ENCODE data around the gene CCDC71.
A peak's percentile ranks its signal among the peaks of the same experiment; 100 is the strongest.

CCDC71 gene

DNA sequence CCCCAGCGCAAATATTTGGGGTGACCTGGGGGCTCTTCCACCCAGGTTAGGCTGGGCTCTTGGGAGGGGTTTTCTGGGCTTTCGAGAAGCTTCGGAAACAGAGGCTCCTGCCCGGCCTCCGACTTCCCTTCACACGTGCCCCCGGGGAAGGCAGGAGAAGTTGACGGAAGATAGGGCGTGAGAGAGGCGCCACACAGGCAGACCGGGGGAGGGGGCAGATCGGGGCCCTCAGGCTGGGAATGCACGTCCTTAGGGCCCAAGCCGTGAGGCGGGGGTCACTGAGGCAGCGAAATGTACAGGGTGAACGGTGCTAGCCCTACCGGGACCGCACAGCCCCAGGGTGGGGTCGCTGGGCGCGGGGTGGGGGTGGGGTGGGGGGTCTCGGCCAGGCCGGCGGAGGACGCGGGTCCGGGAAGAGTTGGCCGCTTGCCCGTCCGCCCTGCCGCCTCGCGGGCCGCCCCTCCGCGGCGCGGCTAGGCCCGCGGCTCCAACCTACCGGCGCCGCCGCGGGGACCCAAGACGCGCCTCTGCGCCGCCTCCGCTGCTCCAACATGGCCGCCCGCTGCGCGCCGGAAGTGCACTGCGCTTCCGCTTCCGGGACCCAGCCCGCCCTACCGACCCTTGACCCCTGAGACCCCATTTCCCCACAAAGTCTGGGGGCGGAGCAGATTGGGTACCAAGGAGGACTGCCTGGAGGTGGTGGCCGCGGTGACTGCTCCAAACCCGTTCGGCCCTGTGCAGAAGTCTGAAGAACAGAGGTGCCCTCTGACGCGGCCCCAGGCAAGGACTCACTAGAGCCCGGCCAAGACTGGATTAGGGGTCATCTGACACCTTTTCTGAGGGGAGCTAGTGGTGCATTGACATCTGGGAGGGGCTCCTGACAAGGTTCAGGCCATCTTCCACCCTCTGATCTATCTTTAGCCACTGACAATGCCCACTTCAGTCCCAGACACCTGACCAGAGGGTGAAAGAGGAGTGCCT is at the start of gene CCDC71:
Gene CCDC71 (minus strand): TSS at position 561 of the 981 bp plus-strand sequence. CDS start 2,123 bp downstream, outside the sequence.
- peak; percentile 8 to 26 for DNase-seq

DNA sequence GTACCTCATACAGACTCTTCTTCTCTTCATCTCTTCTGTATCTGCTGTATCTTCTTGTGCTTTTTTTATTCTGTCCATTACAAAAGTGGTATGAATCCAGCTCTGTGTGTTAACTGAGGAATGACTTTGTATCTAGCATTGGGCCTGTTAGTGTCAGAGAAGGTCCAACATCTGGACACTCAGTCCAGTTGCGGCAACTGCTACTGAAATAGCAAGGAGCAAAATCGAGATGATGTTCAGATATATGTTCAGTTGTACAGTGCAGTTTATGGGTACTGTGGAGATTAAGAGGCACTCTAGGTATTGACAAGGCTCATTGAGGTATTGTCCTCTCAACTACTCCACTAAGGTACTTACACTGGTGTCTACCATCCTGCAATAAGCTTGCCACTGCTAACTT is 47.9 kb upstream of the CCDC71 start:
- DNase-seq, result no peak

DNA sequence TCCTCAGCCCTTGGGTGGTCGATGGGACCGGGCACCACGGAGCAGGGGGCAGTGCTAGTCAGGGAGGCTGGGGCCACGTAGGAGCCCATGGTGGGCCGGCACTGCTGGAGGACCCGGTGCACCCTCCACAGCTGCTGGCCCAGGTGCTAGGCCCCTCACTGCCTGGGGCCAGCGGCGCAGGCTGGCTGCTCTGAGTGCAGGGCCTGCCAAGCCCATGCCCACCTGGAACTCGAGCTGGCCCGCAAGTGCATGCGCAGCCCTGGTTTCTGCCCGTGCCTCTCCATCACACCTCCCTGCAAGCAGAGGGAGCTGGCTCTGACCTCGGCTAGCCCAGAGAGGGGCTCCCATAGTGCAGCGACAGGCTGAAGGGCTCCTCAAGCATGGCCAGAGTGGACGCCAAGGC is 47.4 kb upstream of the CCDC71 start:
- no peak for DNase-seq

DNA sequence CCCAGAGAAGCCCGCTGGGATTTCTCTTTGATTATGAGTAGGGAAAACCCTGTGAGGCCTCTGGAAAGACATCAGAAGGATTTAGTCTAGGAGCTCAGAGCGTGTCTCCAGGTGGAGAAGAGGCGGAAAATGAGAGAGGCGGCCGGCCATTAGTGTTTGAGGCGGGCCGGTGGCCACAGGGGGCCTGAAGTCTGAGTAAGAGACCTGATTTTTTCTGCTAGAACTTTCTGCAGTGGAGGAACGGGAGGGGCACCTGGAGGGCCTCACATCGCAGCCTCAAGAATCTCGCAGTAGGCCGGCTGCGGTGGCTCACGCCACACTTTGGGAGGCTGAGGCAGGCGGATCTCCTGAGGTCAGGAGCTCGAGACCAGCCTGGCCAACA is 33.8 kb upstream of the CCDC71 start:
- no peak for DNase-seq

DNA sequence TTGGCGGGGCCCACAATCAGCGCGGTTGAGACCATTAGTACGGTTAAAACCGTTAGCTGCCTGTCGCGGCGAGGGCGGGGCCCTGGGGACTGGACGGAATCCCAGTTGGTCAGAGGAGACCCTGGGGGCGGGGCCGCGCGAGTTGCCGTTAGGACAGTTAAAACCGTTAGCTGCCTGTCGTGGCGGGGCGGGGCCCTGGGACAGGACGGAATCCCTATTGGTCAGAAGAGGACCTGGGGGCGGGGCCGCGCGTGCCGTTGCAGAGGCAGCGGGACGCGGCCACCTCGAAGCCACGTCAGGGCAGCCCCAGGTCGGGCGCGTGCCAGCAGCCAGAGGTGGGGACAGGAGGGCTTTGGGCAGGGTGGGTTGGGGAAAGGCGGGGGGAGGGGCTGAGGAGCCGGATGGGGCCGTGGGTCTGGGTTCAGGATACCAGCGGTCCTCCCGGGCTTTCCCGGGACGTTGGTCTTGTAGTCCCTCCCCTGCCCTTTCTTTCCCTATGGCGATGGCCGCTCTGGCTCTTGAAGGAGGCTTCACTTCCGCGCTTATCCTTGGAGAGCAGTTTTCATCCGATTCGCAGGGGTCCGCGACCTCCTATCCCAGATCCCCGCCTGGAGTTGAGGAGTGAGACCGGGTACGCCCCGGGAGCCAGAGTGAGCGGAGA is 33.2 kb upstream of the CCDC71 start:
- DNase-seq, result no peak

DNA sequence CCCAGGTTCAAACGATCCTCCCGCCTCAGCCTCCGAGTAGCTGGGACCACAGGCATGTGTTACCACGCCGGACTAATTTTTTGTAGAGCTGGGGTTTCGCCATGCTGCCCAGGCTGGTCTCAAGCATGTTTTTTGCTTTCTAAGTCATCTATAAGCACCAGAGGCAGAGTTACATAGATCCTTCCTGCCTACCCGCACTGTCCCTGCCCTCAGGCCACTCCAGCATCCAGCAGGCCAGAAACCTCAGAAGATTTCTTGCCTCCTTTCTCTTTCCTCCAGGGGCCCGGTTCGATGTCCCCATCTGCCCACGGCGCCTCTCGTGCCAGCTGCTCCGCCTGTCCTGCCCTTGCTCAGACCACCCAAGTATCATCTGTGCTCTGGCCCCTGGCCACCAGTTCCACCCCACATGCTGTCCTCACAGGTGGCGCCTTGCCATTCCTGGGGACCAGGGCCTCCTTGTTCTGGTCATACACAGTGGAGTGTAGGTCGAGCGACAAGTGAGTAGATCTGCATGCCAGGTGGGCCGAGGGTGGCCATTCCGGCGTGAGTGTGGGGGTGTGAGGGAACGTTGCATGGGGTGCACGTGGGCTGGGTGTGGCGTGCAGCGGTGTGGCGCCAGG is 32.6 kb upstream of the CCDC71 start:
- no peak for DNase-seq

DNA sequence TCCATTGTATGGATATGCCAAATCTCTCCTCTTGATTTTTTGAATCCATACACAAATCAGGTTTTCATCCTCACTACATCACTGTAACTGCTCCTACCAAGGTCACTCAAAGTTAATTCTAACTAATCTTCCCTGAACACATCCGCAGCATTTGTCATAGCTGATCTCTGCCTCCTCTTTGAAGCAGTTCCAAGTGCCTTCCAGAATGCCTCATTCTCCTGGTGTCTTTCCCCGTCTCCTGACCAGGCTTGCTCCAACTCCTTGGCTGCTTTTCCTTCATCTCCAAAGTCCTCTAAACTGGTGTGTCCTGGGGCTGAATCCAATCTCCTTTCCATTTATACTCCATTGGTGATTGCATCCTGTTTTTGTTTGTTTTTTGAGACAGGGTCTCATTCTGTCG is 32.0 kb upstream of the CCDC71 start:
- DNase-seq, result no peak

DNA sequence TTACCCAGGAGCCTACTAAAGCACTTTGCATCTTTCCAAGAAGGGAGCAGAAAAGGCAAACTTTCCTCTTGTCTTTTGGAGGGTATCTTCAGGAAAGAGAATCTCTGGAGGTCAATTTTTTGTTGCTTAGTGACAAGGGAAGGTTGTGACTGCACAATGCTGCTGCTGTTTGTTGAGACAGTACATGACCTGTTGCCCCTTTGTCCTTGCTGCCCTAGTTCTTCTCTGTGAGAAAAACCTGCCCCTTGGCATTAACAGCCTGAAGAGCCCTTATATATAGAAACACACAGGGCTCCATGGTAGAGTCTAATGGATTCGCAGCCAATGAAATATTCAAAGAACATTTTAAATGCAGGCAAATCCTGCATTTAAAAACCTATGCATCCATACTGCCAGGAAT is 25.6 kb upstream of the CCDC71 start:
- no peak for DNase-seq

DNA sequence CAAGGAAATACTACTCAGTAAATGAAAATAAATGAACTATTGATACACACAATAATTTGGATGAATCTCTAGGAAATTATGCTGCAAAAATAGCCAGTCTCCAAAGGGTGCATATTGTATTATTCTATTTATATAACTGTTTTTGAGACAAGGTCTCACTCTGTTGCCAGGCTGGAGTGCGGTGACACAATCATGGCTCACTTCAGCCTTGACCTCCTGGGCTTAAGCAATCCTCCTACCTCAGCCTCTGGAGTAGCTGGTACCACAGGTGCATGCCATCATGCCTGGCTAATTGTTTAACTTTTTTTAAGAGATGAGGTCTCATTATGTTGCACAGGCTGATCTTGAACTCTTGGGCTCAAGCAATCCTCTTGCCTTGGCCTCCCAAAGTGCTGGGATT is 17.7 kb upstream of the CCDC71 start:
- DNase-seq, result no peak

DNA sequence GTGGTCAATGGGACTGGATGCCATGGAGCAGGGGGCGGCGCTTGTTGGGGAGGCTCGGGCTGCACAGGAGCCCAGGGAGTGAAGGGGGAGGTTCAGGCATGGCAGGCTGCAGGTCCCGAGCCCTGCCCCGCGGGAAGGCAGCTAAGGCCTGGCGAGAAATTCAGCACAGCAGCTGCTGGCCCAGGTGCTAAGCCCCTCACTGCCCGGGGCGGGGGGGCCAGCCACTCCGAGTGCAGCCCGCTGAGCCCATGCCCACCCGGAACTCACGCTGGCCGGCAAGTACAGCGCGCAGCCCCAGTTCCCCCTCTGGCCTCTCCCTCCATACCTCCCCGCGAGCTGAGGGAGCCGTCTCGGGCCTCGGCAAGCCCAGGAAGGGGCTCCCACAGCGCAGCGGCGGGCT is 16.6 kb upstream of the CCDC71 start:
- no peak for DNase-seq

DNA sequence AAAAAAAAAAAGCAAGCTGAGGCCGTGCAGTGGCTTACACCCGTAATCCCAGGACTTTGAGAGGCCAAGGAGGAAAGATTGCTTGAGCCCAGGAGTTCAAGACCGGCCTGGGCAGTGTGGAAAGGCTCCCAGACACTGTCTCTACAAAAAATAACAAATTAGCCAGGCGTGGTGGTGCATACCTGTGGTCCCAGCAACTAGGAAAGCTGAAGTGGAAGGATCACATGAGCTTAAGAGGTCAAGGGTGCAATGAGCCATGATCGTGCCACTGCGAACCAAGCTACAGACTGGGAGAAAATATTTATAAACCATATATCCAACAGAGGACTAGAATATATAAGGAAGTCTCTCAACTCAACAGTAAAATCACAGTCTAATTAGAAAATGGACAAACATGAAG is 15.2 kb upstream of the CCDC71 start:
- DNase-seq, result no peak

DNA sequence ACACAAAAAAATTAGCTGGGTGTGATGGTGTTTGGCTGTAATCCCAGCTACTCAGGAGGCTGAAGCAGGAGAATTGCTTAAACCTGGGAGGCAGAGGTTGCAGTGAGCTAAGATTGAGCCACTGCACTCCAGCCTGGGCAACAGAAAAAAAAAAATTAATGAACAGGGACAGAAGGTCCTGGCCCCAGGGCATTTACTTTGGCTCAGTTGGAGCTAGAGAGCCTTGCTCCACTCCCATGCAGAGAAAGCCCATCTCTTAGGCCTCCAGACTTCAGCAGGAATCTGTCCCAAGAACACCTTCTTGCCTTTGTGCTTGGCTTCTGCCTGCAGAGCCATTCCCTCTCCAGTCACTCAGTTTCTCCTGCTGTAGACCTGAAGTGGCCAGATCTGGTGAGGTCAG is 14.0 kb upstream of the CCDC71 start:
- DNase-seq, result no peak

DNA sequence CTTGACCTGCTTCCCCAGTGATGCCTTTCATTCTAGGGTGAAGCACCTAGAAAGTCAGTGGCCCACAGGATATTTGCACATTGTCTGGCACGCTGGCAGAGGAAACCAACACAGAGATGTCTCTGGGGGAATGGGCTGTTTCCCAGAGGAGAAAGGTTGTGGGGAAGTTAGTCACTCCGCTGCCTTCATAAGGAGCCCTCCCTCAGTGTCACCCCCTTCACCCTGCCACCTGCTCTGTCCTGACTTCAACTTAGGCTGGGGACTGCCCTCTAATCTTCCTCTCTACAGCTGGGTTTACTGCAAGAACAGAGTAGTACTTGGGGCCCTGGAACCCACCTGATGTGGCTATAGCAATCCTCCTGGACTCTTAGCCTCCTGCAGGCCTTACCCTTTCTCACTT is 10.9 kb upstream of the CCDC71 start:
- no peak for DNase-seq

DNA sequence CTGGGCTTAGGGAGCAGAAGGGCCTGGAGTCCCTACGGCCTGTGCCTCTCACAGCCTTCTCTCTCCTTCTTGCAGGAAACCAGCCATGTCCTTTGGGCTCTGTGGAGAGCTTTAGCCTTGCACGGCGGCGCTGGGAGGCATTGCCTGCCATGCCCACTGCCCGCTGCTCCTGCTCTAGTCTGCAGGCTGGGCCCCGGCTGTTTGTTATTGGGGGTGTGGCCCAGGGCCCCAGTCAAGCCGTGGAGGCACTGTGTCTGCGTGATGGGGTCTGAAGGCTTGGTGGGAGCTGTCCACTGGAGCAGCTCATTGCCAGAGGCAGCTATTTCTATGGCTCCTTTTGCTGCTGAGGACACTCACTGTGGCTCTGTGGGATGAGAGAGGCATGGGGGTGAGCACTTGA is 9.4 kb upstream of the CCDC71 start:
- no peak for DNase-seq

DNA sequence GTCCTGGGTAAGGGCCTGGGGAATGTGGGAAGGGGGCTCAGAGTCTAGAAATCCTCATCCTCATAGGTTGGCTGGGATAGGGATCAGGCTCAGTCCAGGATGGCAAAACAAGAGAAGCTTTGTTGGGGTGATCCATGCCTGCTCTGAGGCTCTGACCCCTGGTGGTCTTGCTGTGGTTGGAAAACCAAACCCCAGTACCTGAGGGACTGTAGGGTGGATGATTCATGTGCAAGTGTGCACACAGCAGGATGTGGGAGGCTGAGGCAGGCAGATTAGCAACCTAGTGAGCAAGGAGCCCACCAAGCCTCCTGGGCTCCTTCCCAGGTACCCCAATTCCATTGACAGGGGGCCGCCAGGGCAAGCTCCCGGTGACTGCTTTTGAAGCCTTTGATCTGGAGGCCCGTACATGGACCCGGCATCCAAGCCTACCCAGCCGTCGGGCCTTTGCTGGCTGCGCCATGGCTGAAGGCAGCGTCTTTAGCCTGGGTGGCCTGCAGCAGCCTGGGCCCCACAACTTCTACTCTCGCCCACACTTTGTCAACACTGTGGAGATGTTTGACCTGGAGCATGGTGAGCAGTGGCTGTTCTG is 8.4 kb upstream of the CCDC71 start:
- no peak for DNase-seq

DNA sequence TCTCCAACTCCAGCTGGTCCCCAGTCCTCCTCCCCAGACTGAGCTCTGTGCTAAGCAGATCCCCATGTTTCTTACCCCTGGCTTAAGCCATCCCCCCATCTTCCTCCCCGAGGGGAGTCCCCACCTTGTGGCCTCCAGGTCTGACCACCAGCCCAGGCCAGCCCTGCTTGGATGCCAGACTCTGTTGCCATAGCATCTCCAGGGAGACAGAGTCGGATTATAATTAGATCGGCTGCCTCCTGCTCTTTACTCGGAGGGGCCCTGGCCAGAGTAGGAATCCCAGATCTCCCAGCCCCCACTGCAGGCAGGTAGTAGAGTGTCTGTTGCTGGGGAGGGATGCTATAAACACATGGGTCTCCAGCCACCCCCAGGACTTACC is 7.7 kb upstream of the CCDC71 start:
- no peak for DNase-seq

DNA sequence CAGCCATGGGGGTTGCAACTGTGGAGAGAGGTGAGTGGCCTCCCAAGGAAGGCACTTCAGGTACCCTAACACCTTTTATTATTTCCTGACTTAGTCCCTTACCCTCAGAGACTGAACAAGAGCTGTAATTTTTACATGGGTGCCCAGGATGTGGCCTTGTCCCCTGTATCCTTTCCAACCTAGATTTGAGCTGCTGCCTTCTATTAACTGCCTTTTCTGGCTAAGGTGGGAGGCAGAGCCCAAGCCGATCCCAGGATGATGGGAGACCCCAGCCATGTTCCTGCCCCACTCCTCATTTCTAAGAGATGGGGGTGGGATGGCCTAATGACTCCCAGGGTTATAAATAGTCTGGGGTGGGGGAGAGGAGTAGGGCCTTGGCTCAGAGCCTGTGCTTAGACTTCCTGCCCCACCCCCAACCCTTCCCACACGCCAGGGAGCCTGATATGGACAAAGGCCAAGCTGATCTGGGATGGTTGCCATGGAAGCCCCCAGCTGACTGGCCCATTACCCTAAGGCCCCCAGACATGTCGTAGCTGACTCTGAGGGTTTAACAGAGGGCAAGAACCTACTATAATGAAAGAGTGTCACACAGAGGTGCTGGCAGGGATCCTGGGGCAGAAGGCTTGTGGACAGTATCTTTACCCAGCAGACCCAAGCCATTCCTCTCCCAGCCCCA is 7.1 kb upstream of the CCDC71 start:
- DNase-seq, result no peak

DNA sequence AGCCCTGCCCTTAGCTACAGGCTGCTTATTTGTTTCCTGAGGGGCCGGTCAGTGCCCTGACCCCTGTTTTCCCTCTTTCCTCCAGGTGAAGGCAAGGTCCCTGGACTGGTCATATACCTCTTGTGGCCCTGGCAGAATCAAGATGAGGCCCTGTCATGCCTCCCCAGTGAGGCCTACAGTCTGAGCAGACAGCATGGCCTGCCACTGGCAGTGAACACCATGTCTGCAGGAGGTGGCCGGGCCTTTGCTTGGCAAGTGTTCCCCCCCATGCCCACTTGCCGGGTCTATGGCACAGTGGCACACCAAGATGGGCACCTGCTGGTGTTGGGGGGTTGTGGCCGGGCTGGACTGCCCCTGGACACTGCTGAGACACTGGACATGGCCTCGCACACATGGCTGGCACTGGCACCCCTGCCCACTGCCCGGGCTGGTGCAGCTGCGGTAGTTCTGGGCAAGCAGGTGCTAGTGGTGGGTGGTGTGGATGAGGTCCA is 6.5 kb upstream of the CCDC71 start:
- no peak for DNase-seq

DNA sequence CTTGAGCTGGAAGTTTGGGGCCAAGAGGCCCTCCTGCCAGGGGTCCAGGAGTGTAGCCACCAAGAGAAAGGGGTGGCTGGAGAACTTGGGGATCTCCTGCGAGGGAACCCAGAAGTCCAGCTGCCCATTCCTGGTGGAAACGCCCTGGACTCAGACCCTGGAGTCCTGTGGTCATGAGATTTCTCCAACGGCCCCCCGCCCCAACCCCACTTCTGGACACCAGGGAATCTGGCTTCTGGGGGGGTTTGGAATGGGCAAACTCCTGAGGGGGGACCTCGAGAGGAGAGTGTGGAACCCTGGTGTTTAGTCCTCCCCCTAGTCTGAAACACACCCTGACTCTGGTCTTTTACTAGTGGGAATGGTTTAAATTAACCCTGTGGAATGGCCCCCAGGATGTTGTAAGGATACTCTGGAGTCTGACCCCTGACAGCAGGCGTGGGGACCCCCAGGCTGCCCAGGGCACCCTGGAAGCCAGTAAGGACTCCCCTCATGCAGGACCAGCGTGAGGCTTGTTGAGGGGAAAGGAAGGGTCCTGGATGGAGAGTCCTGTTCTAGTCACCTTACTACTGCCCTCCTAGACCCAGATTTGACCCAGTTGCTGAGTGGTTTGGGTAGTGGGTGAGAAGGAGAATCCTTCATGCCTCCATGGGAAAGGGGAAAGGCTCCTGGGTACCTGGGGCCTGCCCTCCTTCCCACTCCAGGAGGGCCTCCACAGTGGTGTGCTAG is 5.8 kb upstream of the CCDC71 start:
- DNase-seq, result no peak

DNA sequence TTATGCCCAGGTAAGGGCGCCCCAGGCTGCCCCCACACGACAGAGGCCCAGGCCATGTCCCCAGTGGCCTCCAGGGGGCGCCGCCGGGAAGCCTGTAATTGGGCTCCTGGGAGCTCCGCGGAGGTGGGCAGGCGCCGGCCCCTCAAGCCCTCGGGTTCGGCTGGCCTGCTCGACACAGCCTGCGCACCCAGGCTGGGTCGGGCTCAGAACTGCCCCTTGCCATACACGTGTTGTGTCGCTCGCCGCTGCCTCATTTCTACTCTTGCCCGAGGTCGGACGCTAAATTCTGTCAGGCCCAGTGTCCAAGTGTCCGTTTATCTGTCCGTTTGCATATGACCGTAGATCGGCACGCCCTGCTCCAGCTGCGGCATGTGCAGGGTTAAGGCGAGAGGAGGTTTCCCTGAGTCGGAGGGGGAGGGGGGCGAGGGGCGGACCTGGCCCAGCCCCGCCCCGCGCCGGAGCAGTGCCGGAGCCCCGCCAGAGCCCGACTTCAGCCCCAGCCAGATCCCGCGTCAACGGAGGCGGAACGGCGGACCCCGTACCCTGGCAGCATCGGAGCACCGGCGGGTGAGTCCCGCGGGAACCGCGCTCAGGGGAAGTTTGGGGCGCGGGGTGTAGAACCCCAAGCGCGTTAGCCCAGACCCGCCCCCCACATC is 5.1 kb upstream of the CCDC71 start, which contains the start of gene KLHDC8B:
Gene KLHDC8B (plus strand): TSS at position 480 of the 656 bp plus-strand sequence. CDS start 1,172 bp downstream, outside the sequence.
- peak in 1 of 2 experiments; percentile 9 for DNase-seq

DNA sequence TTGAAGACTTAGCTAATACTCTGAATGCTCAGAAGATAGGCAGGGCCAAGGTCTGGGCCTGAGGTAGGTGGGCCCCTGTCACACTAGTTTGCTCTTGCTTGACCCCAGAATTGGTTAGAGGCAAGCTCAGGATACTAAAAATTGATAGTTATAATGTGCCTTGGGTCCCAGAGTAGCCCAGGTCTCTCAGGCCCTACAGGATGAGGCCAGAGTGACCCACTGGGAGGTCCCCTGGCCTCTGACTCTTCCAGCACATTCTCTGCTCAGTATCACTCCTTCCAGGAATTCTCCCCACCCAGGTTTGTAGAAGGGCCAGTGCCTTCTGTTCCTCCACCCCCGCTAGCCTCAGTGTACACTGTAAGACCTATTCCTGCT is 4.6 kb upstream of the CCDC71 start:
- DNase-seq, result no peak
